Calu3 (cell line): Measurements from ENCODE around the gene HIVEP3. TPM values are rescaled to one million over a fixed set of nuclear protein-coding genes. Genes with fewer than 3 reads are reported as not detected.

ENCODE experiments used
- BruUV-seq: library from RNA; stranded (reverse); fragments of 400-500 nt; replicated peaks from 2 replicates; lab custom pipeline; 2021; lab: Mats Ljungman, UMichigan
- CTCF ChIA-PET: fragments of 300-600 bp; sonication (Branson Sonifier 250); formaldehyde crosslinking; loops from one replicate; lab custom pipeline; 2022; ENCODE audit warnings: antibody characterized with exemption; lab: Charles Lee
- DNase-seq: peaks from one replicate; pipeline ENCODE4 v3.0.0; 2022
- H3K27ac Mint-ChIP-seq: one replicate; pipeline ENCODE4 v1.8.0; 2022; ENCODE audit warnings: mixed read lengths; ENCODE audit not compliant: unreplicated experiment
- H3K27me3 Mint-ChIP-seq: one replicate; pipeline ENCODE4 v1.8.0; 2022; ENCODE audit warnings: mixed read lengths; ENCODE audit not compliant: unreplicated experiment
- H3K36me3 Mint-ChIP-seq: one replicate; pipeline ENCODE4 v1.8.0; 2022; ENCODE audit warnings: mild to moderate bottlenecking, moderate library complexity, mixed read lengths; ENCODE audit not compliant: insufficient read depth, unreplicated experiment
- H3K4me1 Mint-ChIP-seq: one replicate; pipeline ENCODE4 v1.8.0; 2022; ENCODE audit warnings: mild to moderate bottlenecking, low read depth, mixed read lengths; ENCODE audit not compliant: unreplicated experiment
- H3K4me3 Mint-ChIP-seq: one replicate; pipeline ENCODE4 v1.8.0; 2022; ENCODE audit warnings: mild to moderate bottlenecking, low read depth, moderate library complexity, mixed read lengths; ENCODE audit not compliant: unreplicated experiment
- H3K9me3 Mint-ChIP-seq: one replicate; pipeline ENCODE4 v1.8.0; 2022; ENCODE audit warnings: low read depth, mixed read lengths; ENCODE audit not compliant: unreplicated experiment
- CTCF ChIP-seq: fragments of 200-600 bp; IDR thresholded peaks from one replicate; pipeline ENCODE4 v1.8.0; 2022; ENCODE audit warnings: antibody characterized with exemption; ENCODE audit not compliant: unreplicated experiment
- intact Hi-C: fragments of 100-400 bp; cut with micrococcal nuclease; formaldehyde crosslinking; loops from one replicate; pipeline ENCODE4 v1.10.0; 2022; ENCODE audit not compliant: unreplicated experiment
- total RNA-seq: library from RNA; stranded (reverse); gene quantifications from 2 replicates; pipeline ENCODE4 v1.2.3, GENCODE V29; 2022

The HIVEP3 gene
- total RNA-seq, 1 experiment from 2014 or later: 9.0 TPM

GRCh38 chr1:41652384-41653265, 266.1 kb downstream of the HIVEP3 start:
- no TSS peak for BruUV-seq

GRCh38 chr1:41650028-41650880, 268.5 kb downstream of the HIVEP3 start:
- Mint-ChIP-seq H3K36me3 (no peaks in the 10 kb centered on the region), H3K27ac (no peak overlapping the region), H3K4me1 (no peaks in the 10 kb centered on the region), H3K9me3 (no peaks in the 10 kb centered on the region), H3K27me3 (no peaks in the 10 kb centered on the region), H3K4me3 (no peak overlapping the region)
- TF ChIP-seq CTCF: no peak
- DNase-seq: no peak
- CTCF ChIA-PET: interaction anchor here (0.7 kb wide), 1 partner anchor 10 kb away, joined by 4 read pairs; no protein-coding TSS in a partner anchor
- intact Hi-C loops: no loop called here
- no TSS peak for BruUV-seq

More at GRCh38 chr1:41652384-41653265, 266.1 kb downstream of the HIVEP3 start:
- TF ChIP-seq CTCF: no peak
- Mint-ChIP-seq H3K9me3 (no peaks in the 10 kb centered on the region), H3K36me3 (no peaks in the 10 kb centered on the region), H3K4me1 (no peaks in the 10 kb centered on the region), H3K27ac (no peak overlapping the region), H3K4me3 (no peak overlapping the region), H3K27me3 (no peaks in the 10 kb centered on the region)
- DNase-seq: no peak
- CTCF ChIA-PET: no interaction called here
- intact Hi-C loops: no loop called here

GRCh38 chr1:41649396-41650027, 269.2 kb downstream of the HIVEP3 start:
- DNase-seq: no peak
- Mint-ChIP-seq H3K9me3 (no peaks in the 10 kb centered on the region), H3K27me3 (no peaks in the 10 kb centered on the region), H3K4me3 (no peak overlapping the region), H3K36me3 (no peaks in the 10 kb centered on the region), H3K27ac (no peak overlapping the region), H3K4me1 (no peaks in the 10 kb centered on the region)
- TF ChIP-seq CTCF: no peak
- BruUV-seq: no TSS peak
- CTCF ChIA-PET: no interaction called here
- intact Hi-C loops: no loop called here

GRCh38 chr1:41648844-41649243, 269.9 kb downstream of the HIVEP3 start:
- no peak overlapping the region for H3K27ac Mint-ChIP-seq
- CTCF ChIA-PET: no interaction called here

More at GRCh38 chr1:41648844-41649243, 269.9 kb downstream of the HIVEP3 start:
- BruUV-seq: no TSS peak
- intact Hi-C loops: no loop called here
- no peak for DNase-seq
- Mint-ChIP-seq H3K36me3 (no peaks in the 10 kb centered on the region), H3K27me3 (no peaks in the 10 kb centered on the region), H3K9me3 (no peaks in the 10 kb centered on the region), H3K4me1 (no peaks in the 10 kb centered on the region), H3K4me3 (no peak overlapping the region)
- TF ChIP-seq CTCF: no peak
